GM21390 (cell line): ENCODE results near the gene ELK4.
A peak's percentile ranks its signal among the peaks of the same experiment; 100 is the strongest.
"Not testable (repeated sequence)": the region's sequence is repeated elsewhere in the genome, so short reads cannot be mapped to it uniquely, and the experiment has no call there.

Experiments used
- ATAC-seq: cut with Tn5 transposase; IDR thresholded peaks from one replicate; pipeline ENCODE4 v1.9.1; 2021; ENCODE audit not compliant: unreplicated experiment

Gene ELK4

DNA sequence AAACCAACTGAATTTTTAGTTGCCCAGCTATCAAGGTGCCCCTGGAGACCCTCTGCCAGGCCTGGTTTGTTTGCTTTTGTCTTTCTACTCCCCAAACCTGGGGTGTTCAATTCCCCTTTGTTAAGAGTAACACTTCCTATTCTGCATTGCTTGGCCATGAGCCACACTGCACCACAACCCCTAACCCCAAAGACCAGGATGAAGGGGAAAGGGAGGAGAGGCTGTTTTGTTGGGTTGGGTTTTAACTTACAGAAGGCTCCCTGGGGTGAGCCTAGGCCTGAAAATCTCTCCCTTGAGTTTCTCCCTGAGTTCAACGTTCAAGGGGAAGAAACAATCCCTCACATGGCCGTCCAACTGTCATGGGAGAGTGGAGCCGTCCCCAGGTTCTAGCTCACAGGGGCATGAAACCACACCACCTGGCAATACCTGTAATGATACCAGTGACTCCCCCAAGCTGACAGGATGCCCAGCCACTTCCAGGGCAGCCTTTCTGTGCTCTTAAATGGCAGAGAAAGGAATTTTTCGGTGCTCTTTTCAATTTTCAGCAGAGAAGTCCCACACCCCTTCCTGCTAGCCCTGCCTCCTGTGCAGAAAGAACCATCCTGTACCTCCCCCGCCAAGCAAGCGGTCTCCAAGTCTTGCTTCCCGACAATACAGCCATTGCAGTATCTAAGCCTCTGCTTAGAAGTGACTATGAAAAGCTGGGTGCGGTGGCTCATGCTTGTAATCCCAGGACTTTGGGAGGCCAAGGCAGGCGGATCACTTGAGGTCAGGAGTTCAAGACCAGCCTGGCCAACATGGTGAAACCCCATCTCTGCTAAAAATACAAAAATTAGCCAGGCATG, 33.6 kb upstream of the ELK4 start:
- no peak for ATAC-seq

DNA sequence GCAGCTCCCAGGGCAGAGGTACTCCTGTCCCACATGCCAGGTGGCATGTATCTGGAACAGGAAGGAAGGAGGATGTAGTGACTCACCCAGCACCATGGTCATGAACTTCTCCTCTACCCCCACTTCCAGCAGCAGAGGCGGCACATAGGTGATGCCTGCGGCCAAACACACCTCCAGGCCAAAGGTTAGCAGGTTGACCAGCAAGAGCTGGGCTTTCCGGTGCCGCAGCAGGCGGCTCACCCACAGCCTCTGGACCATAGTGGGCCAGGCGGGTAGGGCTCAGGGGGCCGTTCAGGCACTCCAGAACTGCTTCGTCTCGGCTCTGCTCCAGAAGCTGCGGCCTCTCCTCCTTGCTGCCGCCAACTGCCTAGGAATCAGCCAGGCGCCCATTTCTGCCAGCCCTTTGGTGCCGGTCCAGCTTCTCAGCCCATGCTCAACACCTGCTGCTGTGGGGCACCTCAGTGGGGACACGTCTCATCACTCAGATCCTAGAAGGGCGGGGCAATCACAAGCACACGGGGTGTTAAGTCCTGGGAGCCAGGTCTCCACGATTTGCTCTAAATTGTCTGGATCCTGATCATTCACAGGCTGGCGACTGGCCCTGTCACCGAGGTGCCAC, 32.7 kb upstream of the ELK4 start:
- ATAC-seq = no peak

DNA sequence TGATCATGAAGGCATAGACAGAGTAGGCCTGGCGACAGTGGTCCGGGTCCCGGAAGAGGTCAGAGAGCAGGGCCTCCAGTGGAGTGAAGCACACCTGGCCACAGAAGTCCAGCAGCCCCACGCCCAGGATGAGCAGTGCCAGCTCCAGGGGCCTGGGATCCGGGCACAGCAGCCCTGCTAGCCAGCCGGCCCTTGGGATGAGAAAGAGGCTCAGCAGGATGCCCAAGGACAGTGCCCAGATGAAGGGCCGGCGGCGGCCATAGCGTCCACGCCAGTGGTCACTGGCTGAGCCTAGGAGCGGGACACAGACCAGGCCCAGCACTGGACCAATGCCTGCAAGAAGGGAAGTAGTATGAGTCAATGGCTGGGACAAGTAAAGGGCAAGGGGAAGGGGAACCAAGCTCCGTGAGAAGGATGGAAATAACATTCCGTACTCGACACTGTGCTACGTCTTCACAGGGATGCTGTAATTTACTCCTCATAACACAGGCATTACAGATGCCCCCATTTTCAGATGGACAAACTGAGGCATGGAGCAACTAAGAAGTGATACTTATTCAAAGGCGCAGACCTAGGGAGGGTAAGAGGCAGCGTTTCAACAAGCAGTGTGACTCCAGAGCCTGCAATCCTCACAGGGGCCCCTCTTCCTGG, 31.6 kb upstream of the ELK4 start:
- no peak for ATAC-seq

DNA sequence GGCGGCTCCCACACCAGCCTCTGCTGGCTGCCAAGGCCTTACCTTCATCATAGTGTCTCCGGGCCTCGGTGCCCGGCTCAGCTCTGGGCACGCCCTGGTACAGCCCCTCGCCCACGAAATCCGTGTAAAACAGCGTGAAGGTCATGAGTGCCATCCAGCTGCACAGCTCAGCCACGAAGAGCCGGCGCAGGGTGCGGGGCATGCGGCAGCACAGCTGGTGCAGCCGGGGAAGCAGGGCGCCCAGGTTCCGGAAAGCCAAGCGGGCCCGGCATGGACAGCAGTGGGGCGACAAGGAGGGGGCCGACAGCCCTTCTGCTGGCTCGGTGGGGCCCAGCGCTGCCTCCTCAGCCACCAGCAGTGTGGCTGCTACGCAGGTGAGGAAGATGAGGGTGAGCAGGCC, 31.0 kb upstream of the ELK4 start:
- no peak for ATAC-seq

DNA sequence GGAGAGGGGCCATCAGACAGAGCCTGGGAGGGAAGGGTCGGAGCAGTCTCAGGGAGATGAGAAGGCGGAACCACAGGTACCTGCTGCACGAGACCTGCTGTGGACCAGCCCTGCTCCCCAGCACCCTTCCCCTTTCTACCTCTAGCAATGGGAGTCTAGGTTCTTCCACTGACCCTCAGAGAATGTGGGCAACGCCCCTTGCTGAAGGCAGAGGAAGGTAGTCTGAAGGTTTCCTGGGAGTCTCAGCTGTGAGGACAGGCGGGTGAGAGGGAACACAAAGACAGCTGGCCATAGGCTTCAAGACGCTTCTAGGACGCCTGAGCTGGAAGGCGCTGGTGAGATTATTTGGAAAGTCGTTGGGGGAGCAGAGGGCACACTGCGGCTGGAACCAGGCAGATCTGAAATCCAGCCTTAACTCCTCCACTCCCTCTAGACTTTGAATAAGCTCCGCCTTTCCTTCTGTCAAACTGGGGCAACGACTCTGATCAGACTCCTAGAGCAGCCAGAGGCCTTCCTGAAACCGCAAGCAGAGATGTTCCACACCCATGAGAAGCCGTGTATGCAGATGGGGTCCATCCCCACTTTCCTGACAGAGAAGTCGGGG, 30.4 kb upstream of the ELK4 start:
- no peak for ATAC-seq

DNA sequence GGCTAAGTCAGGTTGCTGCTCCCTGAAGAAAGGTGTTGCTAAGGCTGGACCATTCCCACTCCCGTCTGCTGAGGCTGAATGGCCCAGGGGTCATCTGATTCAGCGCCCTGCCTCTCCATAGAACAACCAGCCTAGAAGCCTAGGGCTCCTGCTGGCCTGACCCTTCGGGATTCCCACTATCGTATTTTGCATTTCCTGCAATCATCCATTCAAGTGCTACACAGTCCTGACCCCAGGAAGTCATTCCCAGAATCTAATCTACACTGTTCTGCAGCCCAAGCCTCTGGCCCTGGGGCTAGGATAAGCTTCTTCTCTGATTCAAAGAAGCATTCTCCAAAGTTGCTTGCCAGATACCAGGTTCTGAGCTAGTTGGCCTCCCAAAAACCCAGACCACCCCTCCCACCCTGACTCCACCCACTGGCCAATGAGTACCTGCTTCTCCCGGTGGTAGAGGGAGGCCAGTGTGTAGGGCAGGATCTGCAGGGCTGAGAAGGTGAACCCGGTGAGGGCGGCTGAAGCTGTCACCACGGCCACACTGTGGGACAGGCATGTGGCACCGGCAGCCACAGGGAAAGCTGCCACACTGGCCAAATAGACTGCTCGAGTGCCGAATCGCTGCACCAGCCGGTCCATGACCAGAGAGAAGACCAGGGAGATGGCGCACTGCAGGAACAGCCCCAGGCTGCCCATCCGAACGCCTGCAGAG, 29.8 kb upstream of the ELK4 start:
- ATAC-seq = no peak

DNA sequence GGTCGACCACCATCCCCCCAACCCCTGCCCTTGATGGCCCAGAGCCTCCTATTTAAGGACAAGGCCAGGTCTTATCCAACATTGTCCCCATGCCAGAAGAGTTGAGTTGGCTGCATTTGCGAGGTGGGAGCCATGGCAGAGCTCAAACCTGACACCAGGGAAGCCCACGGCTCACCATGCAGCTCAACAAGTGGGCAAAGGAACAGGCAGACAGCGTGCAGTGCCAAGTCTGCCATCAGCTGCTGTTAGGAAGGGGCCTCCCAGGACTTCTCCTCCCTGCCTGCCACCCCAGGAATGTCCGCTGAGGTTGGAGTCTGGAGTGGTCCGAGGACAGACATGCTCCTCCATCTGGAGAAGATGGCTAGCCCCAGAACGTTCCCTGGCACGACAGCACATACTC, 28.6 kb upstream of the ELK4 start:
- ATAC-seq = no peak

DNA sequence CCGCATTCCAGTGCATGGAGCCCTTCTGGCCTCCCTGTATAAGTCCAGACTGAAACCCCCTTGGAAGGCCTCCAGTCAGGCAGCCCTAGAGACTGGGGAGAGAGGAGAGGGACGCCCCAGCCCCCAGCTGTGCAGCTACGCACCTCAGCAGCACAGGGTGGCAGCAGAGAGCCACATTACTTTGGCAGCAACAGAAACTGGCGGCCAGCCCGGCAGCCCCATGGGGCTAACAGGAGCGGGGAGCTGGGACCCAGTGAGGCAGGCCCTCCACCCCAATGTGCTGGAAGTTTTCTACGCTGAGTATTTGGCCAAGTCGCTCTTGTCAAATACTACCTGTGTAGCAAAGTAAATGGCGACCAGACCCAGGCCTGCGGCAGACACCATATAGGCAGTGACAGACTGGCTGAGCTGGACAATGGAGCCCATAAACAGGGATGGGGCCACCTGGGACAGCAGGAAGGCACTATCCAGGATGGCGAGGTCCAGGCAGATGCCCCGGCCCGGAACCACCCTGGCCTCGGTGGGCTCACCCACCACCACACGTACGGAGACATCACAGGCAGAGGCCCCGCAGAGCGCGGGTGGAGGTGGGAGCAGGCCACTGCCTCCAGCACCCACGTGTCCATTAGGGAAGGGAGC, 27.3 kb upstream of the ELK4 start:
- ATAC-seq = peak; percentile 76

DNA sequence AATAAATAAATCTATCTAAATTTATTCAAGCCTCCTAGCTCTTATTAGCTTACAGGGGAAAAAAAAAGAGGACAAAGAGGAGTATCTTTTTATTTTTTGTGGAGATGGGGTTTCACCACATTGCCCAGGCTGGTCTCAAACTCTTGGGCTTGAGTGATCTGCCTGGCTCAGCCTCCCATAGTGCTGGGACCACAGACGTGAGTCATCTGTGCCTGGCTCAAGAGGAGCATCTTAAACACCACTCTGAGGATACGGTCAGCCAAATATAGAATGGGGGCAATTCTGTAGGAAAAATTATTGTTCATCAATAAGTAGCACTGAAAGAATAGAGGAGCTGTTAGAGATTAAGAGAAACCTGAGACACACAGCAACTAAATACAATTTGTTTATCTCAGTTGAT, 24.4 kb upstream of the ELK4 start:
- no peak for ATAC-seq

DNA sequence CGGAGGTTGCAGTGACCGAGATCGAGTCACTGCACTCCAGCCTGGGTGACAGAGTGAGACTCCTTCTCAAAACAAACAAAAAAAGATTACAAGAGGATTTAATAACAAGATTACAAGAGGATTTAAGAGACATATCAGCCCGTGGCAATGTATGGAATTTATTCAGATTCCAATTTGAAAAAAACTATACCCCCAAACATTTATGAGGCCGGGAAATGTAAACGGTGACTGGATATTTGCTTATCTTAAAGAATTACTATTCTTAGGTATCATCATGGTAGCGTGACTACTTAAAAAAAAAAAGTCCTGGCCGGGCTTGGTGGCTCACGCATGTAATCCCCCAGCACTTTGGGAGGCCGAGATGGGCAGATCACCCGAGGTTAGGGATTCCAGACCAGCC, 21.2 kb upstream of the ELK4 start:
- ATAC-seq = no peak

DNA sequence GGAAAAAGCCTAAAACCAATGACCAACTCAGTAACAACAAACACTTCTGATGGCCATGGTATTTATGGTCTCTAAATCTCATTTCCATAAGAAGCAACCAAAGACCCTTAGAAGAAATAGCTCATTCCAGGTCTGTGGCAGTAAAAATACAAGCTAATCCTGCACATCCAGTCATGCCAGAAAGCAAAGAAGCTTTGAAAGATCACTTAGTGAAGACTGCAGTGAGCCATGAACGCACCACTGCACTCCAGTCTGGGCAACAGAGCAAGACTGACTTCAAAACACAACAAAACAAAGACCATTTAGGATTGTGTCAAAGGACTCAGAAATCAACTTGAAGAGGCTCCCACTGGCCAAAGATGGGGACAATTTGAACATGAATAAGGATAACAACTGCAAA, 18.4 kb upstream of the ELK4 start:
- no peak for ATAC-seq

DNA sequence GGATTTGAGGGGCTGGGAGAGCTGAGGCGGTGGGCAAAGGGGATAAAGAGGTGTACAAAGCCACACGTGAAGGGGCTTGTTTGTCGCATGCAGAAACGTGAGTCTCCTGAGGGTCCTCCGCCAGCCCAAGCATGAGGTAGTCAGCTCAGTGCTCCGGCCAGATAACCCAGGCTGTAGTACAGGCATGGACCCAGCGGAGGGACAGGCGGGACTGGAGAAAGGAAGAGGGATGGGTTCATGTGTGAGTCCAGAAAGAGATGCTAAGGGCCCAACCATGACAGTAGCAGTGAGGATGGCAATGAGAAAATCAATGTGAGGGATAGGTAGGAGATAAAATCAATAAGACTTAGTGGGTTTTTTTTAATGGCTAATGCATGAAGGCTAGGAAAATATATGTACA, 13.7 kb upstream of the ELK4 start:
- ATAC-seq = no peak

DNA sequence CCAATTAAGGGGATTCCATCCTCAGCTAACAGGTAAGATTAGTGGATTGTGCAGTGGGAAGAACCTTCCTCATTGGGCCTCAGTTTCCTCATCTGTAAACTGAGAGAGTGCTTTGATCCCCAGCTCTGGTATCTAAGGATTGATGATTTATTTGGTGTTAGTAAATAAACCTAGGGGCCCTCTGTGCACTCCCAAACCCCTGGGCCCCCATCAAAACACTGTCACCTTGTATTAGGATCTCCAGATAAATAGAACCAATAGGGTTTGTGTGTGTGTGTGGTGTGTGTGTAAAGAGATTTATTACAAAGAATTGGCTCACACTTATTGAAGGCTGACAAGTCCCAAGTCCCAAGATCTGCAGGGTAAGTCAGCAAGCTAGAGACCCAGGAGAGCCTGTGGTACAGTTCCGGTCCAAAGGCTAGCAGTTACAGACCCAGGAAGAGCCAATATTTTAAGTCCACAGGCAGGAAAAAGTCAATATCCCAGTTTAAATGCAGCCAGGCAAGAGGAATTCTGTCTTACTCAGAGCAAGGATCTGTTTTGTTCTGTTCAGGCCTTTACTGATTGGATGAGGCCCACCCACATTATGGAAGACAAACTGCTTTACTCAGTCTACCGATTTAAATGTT, 11.0 kb upstream of the ELK4 start:
- ATAC-seq = no peak

DNA sequence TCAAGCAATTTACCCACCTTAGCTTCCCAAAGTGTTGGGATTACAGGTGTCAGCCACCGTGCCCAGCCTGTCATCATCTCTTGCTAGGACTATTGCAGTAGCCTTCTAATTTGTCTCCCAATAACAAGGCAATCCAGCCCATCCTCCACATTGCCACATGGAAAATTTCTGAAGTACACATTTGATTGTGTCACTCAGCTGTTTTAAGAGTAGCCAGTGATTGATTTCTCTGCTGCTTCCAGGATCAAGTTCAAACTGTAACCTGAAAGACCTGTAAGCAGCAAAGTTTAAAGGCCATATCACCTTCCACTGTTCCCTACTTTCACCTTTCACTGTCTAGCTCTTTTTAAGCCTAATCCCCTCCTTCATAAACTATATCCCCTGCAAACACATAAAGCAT, 7.8 kb upstream of the ELK4 start:
- no peak for ATAC-seq

DNA sequence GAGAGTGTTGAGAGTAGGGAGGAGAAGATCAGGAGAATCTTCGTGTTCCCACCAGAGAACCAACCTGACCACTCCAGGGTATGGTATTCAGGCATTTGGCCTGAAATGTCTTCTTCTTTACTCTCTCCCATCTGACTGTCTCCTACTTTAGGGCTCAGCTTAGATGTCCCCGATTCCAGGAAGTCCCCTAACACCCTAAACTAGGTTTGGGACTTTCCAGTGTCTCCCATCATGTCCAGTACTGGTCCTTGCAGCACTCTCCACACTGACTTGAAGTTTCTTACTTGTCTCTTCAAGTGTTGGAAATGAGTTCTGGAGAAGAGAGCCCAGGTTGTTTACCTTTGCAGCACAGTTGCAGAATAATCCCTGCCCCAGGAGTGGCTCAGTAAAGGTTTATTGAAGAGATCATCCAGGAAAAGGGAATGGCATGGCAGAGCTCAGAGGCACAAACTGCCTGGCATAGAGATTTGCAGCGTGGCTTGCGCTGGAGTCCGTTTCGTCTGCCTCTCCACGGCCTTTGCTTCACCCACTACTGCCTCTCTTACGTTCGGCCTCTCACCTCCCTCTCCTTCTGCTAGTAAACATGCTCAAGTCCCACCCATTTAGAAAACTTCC, 6.2 kb upstream of the ELK4 start:
- ATAC-seq = no peak

DNA sequence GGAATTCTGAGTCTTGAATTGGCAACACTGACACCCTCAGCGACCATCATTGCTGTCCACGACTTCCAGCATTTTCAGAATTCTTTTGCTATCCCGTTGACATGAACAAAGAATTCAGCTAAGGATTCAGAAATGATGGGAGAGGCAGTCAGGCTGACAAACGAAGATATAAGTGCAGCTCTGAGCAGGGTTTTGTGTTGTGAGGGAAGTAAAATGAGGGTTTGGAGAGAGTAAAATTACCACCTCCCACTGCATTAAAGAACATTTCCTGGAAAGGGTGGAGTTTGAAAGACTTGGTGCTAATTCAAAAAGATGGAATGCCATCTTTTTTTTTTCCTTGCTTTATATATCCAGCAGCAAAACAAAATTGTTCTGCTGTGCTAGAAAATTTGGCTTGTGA, 4.9 kb upstream of the ELK4 start:
- ATAC-seq = no peak

DNA sequence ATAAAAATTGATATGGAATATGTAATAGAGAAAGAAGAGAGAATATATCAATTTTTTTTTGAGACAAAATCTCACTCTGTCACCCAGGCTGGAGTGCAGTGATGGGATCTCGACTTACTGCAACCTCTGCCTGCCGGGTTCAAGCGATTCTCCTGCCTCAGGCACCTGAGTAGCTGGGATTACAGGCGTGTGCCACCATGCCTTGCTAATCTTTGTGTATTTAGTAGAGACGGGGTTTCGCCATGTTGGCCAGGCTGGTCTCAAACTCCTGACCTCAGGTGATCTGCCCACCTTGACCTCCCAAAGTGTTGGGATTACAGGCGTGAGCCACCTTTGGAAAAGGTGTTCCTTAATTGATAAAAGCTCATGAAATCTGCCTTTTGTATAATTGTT, 4.3 kb upstream of the ELK4 start:
- not testable (repeated sequence) for ATAC-seq

DNA sequence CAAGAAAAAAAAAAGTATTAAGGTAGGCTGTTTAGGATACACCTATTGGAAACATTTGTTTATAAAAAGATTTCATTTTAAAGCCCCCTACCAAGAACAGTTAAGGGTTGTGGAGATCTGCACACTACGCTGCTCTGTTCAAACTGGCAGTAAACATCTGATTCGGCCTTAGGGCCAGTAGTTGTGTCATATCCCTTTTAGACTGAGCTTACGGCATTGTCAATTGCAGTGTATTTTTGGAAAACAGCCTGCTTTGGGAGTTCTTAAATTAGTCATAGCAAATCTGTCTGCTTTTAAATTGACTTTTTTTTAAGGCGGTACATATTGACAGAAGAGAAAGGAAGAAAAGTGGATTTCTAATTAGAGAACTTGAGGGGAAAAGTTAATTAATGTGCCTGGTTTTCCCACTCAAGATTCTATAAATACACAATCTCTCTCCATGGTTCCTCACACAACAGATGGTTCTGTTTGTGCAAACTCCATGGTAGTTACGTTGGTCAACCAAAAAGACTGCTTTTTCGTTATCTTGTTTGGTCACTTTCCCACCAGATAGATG, 1.7 kb upstream of the ELK4 start:
- ATAC-seq = no peak

DNA sequence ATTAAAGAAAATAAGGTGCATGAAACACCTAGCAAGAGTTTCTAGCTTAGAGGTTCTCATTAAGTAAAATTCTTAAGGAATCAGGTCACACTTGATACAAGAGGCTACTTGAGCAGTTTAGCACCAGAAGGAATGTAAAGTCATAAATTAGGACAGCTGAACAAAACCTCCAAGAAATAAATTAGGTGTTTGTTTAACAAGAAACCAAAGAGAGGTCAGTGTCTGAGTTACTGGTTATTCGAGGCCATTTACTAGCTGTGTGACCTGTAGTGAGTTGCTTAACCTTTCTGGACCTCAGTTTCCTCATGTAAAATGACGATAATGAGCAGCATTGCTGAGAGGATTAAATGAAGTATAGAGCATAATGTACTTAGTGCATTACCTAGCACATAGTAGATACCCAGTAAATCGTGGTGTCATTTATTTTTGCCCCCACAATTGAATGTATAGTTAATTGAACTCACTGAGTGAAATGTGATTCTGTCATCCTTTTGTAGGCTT, 908 bp upstream of the ELK4 start:
- ATAC-seq = no peak
